Measurements from ENCODE around the gene NOCT. TPM values are rescaled to one million over a fixed set of nuclear protein-coding genes. Genes with fewer than 3 reads are reported as not detected.

The NOCT gene
- total RNA-seq, 1 donor, result 12.3 TPM

GRCh38 chr4:138978028-138978585 is 37.5 kb upstream of the NOCT start:
- DNase-seq (ENCODE audit: low read depth), result no peak
- no peak overlapping the region for H3K4me3 ChIP-seq (ENCODE audit: low read depth, low read length)
- no peak for TF ChIP-seq CTCF (IDR thresholded peaks at IDR 0.05; ENCODE audit: insufficient read depth, low read length)

- no peak for DNase-seq (ENCODE audit: low read depth)
- H3K4me3 ChIP-seq (ENCODE audit: low read depth, low read length), result no peak overlapping the region
- no peak for TF ChIP-seq CTCF (IDR thresholded peaks at IDR 0.05; ENCODE audit: insufficient read depth, low read length)
Measured at GRCh38 chr4:138978600-138978999, 37.0 kb upstream of the NOCT start.

GRCh38 chr4:138979742-138980141 is 35.8 kb upstream of the NOCT start:
- no peak overlapping the region for H3K4me3 ChIP-seq (ENCODE audit: low read depth, low read length)

GRCh38 chr4:138981930-138982390 is 33.6 kb upstream of the NOCT start:
- peak; percentile 53 for TF ChIP-seq CTCF (IDR thresholded peaks at IDR 0.05; ENCODE audit: insufficient read depth, low read length)
- H3K4me3 ChIP-seq (ENCODE audit: low read depth, low read length), result no peak overlapping the region
- peak; percentile 75 for DNase-seq (ENCODE audit: low read depth)

More at GRCh38 chr4:138979742-138980141, 35.8 kb upstream of the NOCT start:
- TF ChIP-seq CTCF (IDR thresholded peaks at IDR 0.05; ENCODE audit: insufficient read depth, low read length), result no peak
- DNase-seq (ENCODE audit: low read depth), result no peak

- no peak for DNase-seq (ENCODE audit: low read depth)
- no peak overlapping the region for H3K4me3 ChIP-seq (ENCODE audit: low read depth, low read length)
- TF ChIP-seq CTCF (IDR thresholded peaks at IDR 0.05; ENCODE audit: insufficient read depth, low read length), result no peak
Measured at GRCh38 chr4:138982754-138983153, 32.8 kb upstream of the NOCT start.

GRCh38 chr4:138983690-138984089 is 31.9 kb upstream of the NOCT start:
- no peak overlapping the region for H3K4me3 ChIP-seq (ENCODE audit: low read depth, low read length)
- no peak for DNase-seq (ENCODE audit: low read depth)
- TF ChIP-seq CTCF (IDR thresholded peaks at IDR 0.05; ENCODE audit: insufficient read depth, low read length), result no peak

- no peak overlapping the region for H3K4me3 ChIP-seq (ENCODE audit: low read depth, low read length)
- no peak for TF ChIP-seq CTCF (IDR thresholded peaks at IDR 0.05; ENCODE audit: insufficient read depth, low read length)
- DNase-seq (ENCODE audit: low read depth), result no peak
Measured at GRCh38 chr4:138984647-138985046, 30.9 kb upstream of the NOCT start.
